Measurements from ENCODE around the gene SYNPO2.
A peak's percentile ranks its signal among the peaks of the same experiment; 100 is the strongest.

SYNPO2 gene

GRCh38 chr4:119032921-119033685 lies 144.4 kb downstream of the SYNPO2 start:
- no peak for DNase-seq
- H4K91ac ChIP-seq (ENCODE audit: low read length), result no peak overlapping the region
- no peak overlapping the region for H2BK15ac ChIP-seq (ENCODE audit: low read depth, poor library complexity, severe bottlenecking)
- no peak overlapping the region for H3K23ac ChIP-seq (ENCODE audit: low read length in 2 of 2)
- no peak overlapping the region for H3K9ac ChIP-seq (ENCODE audit: low read length)
- no peak overlapping the region for H3K4me3 ChIP-seq (ENCODE audit: insufficient read depth in 1 of 2, low read depth in 1 of 2, low read length in 2 of 2)
- no peak overlapping the region for H3K27ac ChIP-seq (ENCODE audit: low read length, poor library complexity, severe bottlenecking)
- no peak overlapping the region for H2AK5ac ChIP-seq (ENCODE audit: low read length, severe bottlenecking)
- H2BK120ac ChIP-seq (ENCODE audit: low read depth, low read length), result no peak overlapping the region
- no peak overlapping the region for H3K14ac ChIP-seq (ENCODE audit: low read length in 2 of 2)
- peaks cover 0 to 46% of the 10 kb centered on the region in 2 experiments for H3K36me3 ChIP-seq (ENCODE audit: control insufficient read depth in 1 of 2, insufficient read depth in 2 of 2, low read depth in 1 of 2, low read length in 2 of 2)
- no peak overlapping the region for H2AFZ ChIP-seq (ENCODE audit: low read depth, low read length)
- H3K18ac ChIP-seq (ENCODE audit: low read depth in 1 of 2, low read length in 2 of 2), result no peak overlapping the region
- 91% methylated on average over 5 of the region's 6 CpGs for WGBS
- peaks cover 2% of the 10 kb centered on the region for H3K4me1 ChIP-seq (ENCODE audit: control insufficient read depth, insufficient read depth, low read depth, low read length)
- H3K9me3 ChIP-seq (ENCODE audit: control insufficient read depth, low read length), result no peaks in the 10 kb centered on the region
- no peak overlapping the region for H3K4me2 ChIP-seq (ENCODE audit: low read length, poor library complexity, severe bottlenecking)
- no peaks in the 10 kb centered on the region for H3K79me1 ChIP-seq (replicated peaks; ENCODE audit: low read length, poor library complexity, severe bottlenecking)
- no peak overlapping the region for H2BK5ac ChIP-seq (ENCODE audit: low read depth, low read length, poor library complexity, severe bottlenecking)
- no peaks in the 10 kb centered on the region for H3K27me3 ChIP-seq (ENCODE audit: control insufficient read depth in 1 of 2, insufficient read depth in 1 of 2, low read length in 2 of 2)
- no peak overlapping the region for H2BK12ac ChIP-seq (ENCODE audit: low read length in 2 of 2)
- no peak overlapping the region for H4K8ac ChIP-seq (ENCODE audit: low read length)
- no peak overlapping the region for H3K4ac ChIP-seq (ENCODE audit: low read depth in 1 of 2, low read length in 2 of 2)

GRCh38 chr4:119034276-119035008 lies 145.8 kb downstream of the SYNPO2 start:
- no peak overlapping the region for H3K9ac ChIP-seq (ENCODE audit: low read length)
- H3K4me3 ChIP-seq (ENCODE audit: insufficient read depth in 1 of 2, low read depth in 1 of 2, low read length in 2 of 2), result no peak overlapping the region
- H2AFZ ChIP-seq (ENCODE audit: low read depth, low read length), result no peak overlapping the region
- H3K4ac ChIP-seq (ENCODE audit: low read depth in 1 of 2, low read length in 2 of 2), result no peak overlapping the region
- no peaks in the 10 kb centered on the region for H3K79me1 ChIP-seq (replicated peaks; ENCODE audit: low read length, poor library complexity, severe bottlenecking)
- peak overlapping the region; percentile 47 for H4K91ac ChIP-seq (ENCODE audit: low read length)
- no peaks in the 10 kb centered on the region for H3K27me3 ChIP-seq (ENCODE audit: control insufficient read depth in 1 of 2, insufficient read depth in 1 of 2, low read length in 2 of 2)
- H2BK12ac ChIP-seq (ENCODE audit: low read length in 2 of 2), result peak overlapping the region in 1 of 2 experiments; percentile 12
- H4K8ac ChIP-seq (ENCODE audit: low read length), result no peak overlapping the region
- no peak overlapping the region for H3K14ac ChIP-seq (ENCODE audit: low read length in 2 of 2)
- H3K9me3 ChIP-seq (ENCODE audit: control insufficient read depth, low read length), result no peaks in the 10 kb centered on the region
- DNase-seq, result no peak
- H3K36me3 ChIP-seq (ENCODE audit: control insufficient read depth in 1 of 2, insufficient read depth in 2 of 2, low read depth in 1 of 2, low read length in 2 of 2), result peaks cover 0 to 46% of the 10 kb centered on the region in 2 experiments
- peak overlapping the region; percentile 6 for H3K27ac ChIP-seq (ENCODE audit: low read length, poor library complexity, severe bottlenecking)
- H3K4me2 ChIP-seq (ENCODE audit: low read length, poor library complexity, severe bottlenecking), result no peak overlapping the region
- H3K18ac ChIP-seq (ENCODE audit: low read depth in 1 of 2, low read length in 2 of 2), result peak overlapping the region in 1 of 2 experiments; percentile 54
- no peak overlapping the region for H2AK5ac ChIP-seq (ENCODE audit: low read length, severe bottlenecking)
- peaks cover 2% of the 10 kb centered on the region for H3K4me1 ChIP-seq (ENCODE audit: control insufficient read depth, insufficient read depth, low read depth, low read length)
- no peak overlapping the region for H2BK5ac ChIP-seq (ENCODE audit: low read depth, low read length, poor library complexity, severe bottlenecking)
- H2BK120ac ChIP-seq (ENCODE audit: low read depth, low read length), result no peak overlapping the region
- no peak overlapping the region for H2BK15ac ChIP-seq (ENCODE audit: low read depth, poor library complexity, severe bottlenecking)
- no peak overlapping the region for H3K23ac ChIP-seq (ENCODE audit: low read length in 2 of 2)
- 48% methylated on average over 4 of the region's 4 CpGs for WGBS

- WGBS, result 100% methylated on average over 4 of the region's 8 CpGs
- H3K14ac ChIP-seq (ENCODE audit: low read length in 2 of 2), result no peak overlapping the region
- no peaks in the 10 kb centered on the region for H3K79me1 ChIP-seq (replicated peaks; ENCODE audit: low read length, poor library complexity, severe bottlenecking)
These were observed 147.5 kb downstream of the SYNPO2 start for GRCh38 chr4:119035951-119036737.

GRCh38 chr4:119037709-119038108 lies 149.1 kb downstream of the SYNPO2 start:
- WGBS, result no CpG with 5 or more reads among the region's 1 CpG
- no peak overlapping the region for H4K8ac ChIP-seq (ENCODE audit: low read length)
- H3K4me3 ChIP-seq (ENCODE audit: insufficient read depth in 1 of 2, low read depth in 1 of 2, low read length in 2 of 2), result no peak overlapping the region
- H4K91ac ChIP-seq (ENCODE audit: low read length), result no peak overlapping the region
- no peak overlapping the region for H2AFZ ChIP-seq (ENCODE audit: low read depth, low read length)
- H2AK5ac ChIP-seq (ENCODE audit: low read length, severe bottlenecking), result no peak overlapping the region
- H2BK12ac ChIP-seq (ENCODE audit: low read length in 2 of 2), result no peak overlapping the region
- H3K23ac ChIP-seq (ENCODE audit: low read length in 2 of 2), result no peak overlapping the region
- H3K4me1 ChIP-seq (ENCODE audit: control insufficient read depth, insufficient read depth, low read depth, low read length), result peaks cover 6% of the 10 kb centered on the region
- H2BK5ac ChIP-seq (ENCODE audit: low read depth, low read length, poor library complexity, severe bottlenecking), result no peak overlapping the region
- no peak overlapping the region for H3K14ac ChIP-seq (ENCODE audit: low read length in 2 of 2)
- H2BK120ac ChIP-seq (ENCODE audit: low read depth, low read length), result no peak overlapping the region
- DNase-seq, result no peak
- no peak overlapping the region for H3K27ac ChIP-seq (ENCODE audit: low read length, poor library complexity, severe bottlenecking)
- H3K4ac ChIP-seq (ENCODE audit: low read depth in 1 of 2, low read length in 2 of 2), result no peak overlapping the region
- peak overlapping the region; percentile 56 for H3K9ac ChIP-seq (ENCODE audit: low read length)
- no peaks in the 10 kb centered on the region for H3K9me3 ChIP-seq (ENCODE audit: control insufficient read depth, low read length)
- H2BK15ac ChIP-seq (ENCODE audit: low read depth, poor library complexity, severe bottlenecking), result no peak overlapping the region
- H3K36me3 ChIP-seq (ENCODE audit: control insufficient read depth in 1 of 2, insufficient read depth in 2 of 2, low read depth in 1 of 2, low read length in 2 of 2), result peaks cover 0 to 17% of the 10 kb centered on the region in 2 experiments
- no peak overlapping the region for H3K4me2 ChIP-seq (ENCODE audit: low read length, poor library complexity, severe bottlenecking)
- H3K27me3 ChIP-seq (ENCODE audit: control insufficient read depth in 1 of 2, insufficient read depth in 1 of 2, low read length in 2 of 2), result no peaks in the 10 kb centered on the region
- no peaks in the 10 kb centered on the region for H3K79me1 ChIP-seq (replicated peaks; ENCODE audit: low read length, poor library complexity, severe bottlenecking)
- H3K18ac ChIP-seq (ENCODE audit: low read depth in 1 of 2, low read length in 2 of 2), result no peak overlapping the region

More at GRCh38 chr4:119035951-119036737, 147.5 kb downstream of the SYNPO2 start:
- Histone ChIP-seq H3K23ac (ENCODE audit: low read length in 2 of 2) (no peak overlapping the region), H3K4me1 (ENCODE audit: control insufficient read depth, insufficient read depth, low read depth, low read length) (peaks cover 6% of the 10 kb centered on the region), H2BK15ac (ENCODE audit: low read depth, poor library complexity, severe bottlenecking) (no peak overlapping the region), H2AFZ (ENCODE audit: low read depth, low read length) (no peak overlapping the region), H2BK5ac (ENCODE audit: low read depth, low read length, poor library complexity, severe bottlenecking) (no peak overlapping the region), H3K27me3 (ENCODE audit: control insufficient read depth in 1 of 2, insufficient read depth in 1 of 2, low read length in 2 of 2) (no peaks in the 10 kb centered on the region), H3K9me3 (ENCODE audit: control insufficient read depth, low read length) (no peaks in the 10 kb centered on the region), H2BK12ac (ENCODE audit: low read length in 2 of 2) (no peak overlapping the region), H4K91ac (ENCODE audit: low read length) (no peak overlapping the region), H2AK5ac (ENCODE audit: low read length, severe bottlenecking) (peak overlapping the region; percentile 62), H3K4ac (ENCODE audit: low read depth in 1 of 2, low read length in 2 of 2) (no peak overlapping the region), H4K8ac (ENCODE audit: low read length) (no peak overlapping the region), H3K4me3 (ENCODE audit: insufficient read depth in 1 of 2, low read depth in 1 of 2, low read length in 2 of 2) (no peak overlapping the region), H3K36me3 (ENCODE audit: control insufficient read depth in 1 of 2, insufficient read depth in 2 of 2, low read depth in 1 of 2, low read length in 2 of 2) (peaks cover 0 to 31% of the 10 kb centered on the region in 2 experiments), H3K4me2 (ENCODE audit: low read length, poor library complexity, severe bottlenecking) (no peak overlapping the region), H3K9ac (ENCODE audit: low read length) (peak overlapping the region; percentile 14), H3K27ac (ENCODE audit: low read length, poor library complexity, severe bottlenecking) (no peak overlapping the region), H3K18ac (ENCODE audit: low read depth in 1 of 2, low read length in 2 of 2) (no peak overlapping the region), H2BK120ac (ENCODE audit: low read depth, low read length) (no peak overlapping the region)
- no peak for DNase-seq

Data from mesenchymal stem cell (in vitro differentiated cells and primary cell).